ENCODE results near the gene SSBP3.

DNA sequence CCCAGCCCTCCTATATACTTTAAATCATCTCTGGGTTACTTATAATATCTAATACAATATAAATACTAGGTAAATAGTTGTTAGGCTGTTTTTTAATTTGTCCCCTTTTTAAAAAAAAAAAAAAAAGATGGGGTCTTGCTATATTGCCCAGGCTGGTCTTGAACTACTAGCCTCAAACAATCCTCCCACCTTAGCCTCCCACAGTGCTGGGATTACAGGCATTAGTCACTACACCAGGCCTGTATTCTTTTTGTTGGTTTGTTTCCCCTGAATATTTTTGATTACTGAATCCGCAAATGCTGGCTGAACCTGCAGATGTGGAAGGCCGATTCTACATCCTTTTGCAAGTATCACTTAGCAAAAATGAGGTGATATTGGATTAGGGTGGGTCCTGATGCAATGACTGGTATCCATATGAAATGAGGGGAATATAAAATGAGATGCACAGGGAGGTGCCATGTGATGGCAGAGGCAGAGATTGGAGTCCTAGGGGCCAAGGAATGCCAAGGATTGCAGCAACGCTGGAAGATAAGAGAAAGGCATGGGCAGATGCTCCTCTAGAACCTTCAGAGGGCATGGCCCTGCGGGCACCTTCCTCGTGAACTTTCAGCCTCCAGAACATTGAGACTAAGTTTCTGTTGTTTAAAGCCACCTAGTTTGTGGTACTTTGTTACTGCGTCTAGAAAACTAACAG is 58.8 kb downstream of the SSBP3 start:
- TF ChIP-seq EZH2 (IDR thresholded peaks at IDR 0.05; ENCODE audit: insufficient read depth, poor library complexity, severe bottlenecking) (no peak), EZH2phosphoT487 (IDR thresholded peaks at IDR 0.05; ENCODE audit: insufficient read depth, low read depth) (no peak)
